Measurements from ENCODE around the gene SYNE1. TPM values are rescaled to one million over a fixed set of nuclear protein-coding genes. Genes with fewer than 3 reads are reported as not detected.

The SYNE1 gene
- total RNA-seq, 6 donors from 2014 or later, result 160 to 859 (median 490) TPM

- no peak overlapping the region for H3K4me3 ChIP-seq
- no peaks in the 10 kb centered on the region for H3K27me3 ChIP-seq
- ATAC-seq (ENCODE audit: low FRiP score in 2 of 2) (no peak), DNase-seq (no peak)
- H3K9me3 ChIP-seq, result no peaks in the 10 kb centered on the region
- H3K4me1 ChIP-seq, result peaks cover 18 to 32% (median 23%) of the 10 kb centered on the region in 4 donors
- H3K27ac ChIP-seq, result peak overlapping the region in 1 of 4 donors; percentile 3
- no peak for TF ChIP-seq EP300 (IDR thresholded peaks at IDR 0.05)
- TF ChIP-seq POLR2AphosphoS5 (IDR thresholded peaks at IDR 0.05), result no peak
- peaks cover 23 to 46% (median 28%) of the 10 kb centered on the region in 4 donors for H3K36me3 ChIP-seq
- WGBS, 2 donors, result 80 to 97% methylated on average over 3 of the region's 3 CpGs
Measured at GRCh38 chr6:152296648-152297376, 340.4 kb downstream of the SYNE1 start.

- WGBS, 2 donors, result 85 to 87% methylated on average over 6 of the region's 6 CpGs
- Histone ChIP-seq H3K27ac (no peak overlapping the region), H3K4me3 (no peak overlapping the region), H3K4me1 (peaks cover 15 to 28% (median 18%) of the 10 kb centered on the region in 4 donors), H3K9me3 (no peaks in the 10 kb centered on the region), H3K27me3 (no peaks in the 10 kb centered on the region), H3K36me3 (peaks cover 23 to 53% (median 33%) of the 10 kb centered on the region in 4 donors)
- DNase-seq (no peak), ATAC-seq (ENCODE audit: low FRiP score in 2 of 2) (no peak)
- TF ChIP-seq EP300 (IDR thresholded peaks at IDR 0.05), result no peak
- TF ChIP-seq POLR2AphosphoS5 (IDR thresholded peaks at IDR 0.05), result no peak
- no peak for TF ChIP-seq CTCF (IDR thresholded peaks at IDR 0.05)
- TF ChIP-seq POLR2A (IDR thresholded peaks at IDR 0.05), result no peak
Measured at GRCh38 chr6:152295920-152296319, 341.2 kb downstream of the SYNE1 start.

GRCh38 chr6:152295346-152295745 lies 341.8 kb downstream of the SYNE1 start:
- H3K4me3 ChIP-seq, result no peak overlapping the region
- no peak overlapping the region for H3K27ac ChIP-seq
- ATAC-seq (ENCODE audit: low FRiP score in 2 of 2), result peak; percentile 68 to 93
- TF ChIP-seq EP300 (IDR thresholded peaks at IDR 0.05) (peak in 2 of 4 donors; percentile 10 to 20), POLR2A (IDR thresholded peaks at IDR 0.05) (no peak), POLR2AphosphoS5 (IDR thresholded peaks at IDR 0.05) (peak; percentile 40 to 61), CTCF (IDR thresholded peaks at IDR 0.05) (no peak)
- peaks cover 23 to 54% (median 34%) of the 10 kb centered on the region in 4 donors for H3K36me3 ChIP-seq
- DNase-seq, result no peak
- no peaks in the 10 kb centered on the region for H3K9me3 ChIP-seq
- no peaks in the 10 kb centered on the region for H3K27me3 ChIP-seq
- peaks cover 9 to 25% (median 12%) of the 10 kb centered on the region in 4 donors for H3K4me1 ChIP-seq
- 87 to 88% methylated on average over 3 of the region's 3 CpGs for WGBS, 2 donors

- Histone ChIP-seq H3K36me3 (peaks cover 27 to 69% (median 49%) of the 10 kb centered on the region in 4 donors), H3K4me3 (no peak overlapping the region), H3K27ac (no peak overlapping the region), H3K27me3 (no peaks in the 10 kb centered on the region), H3K9me3 (no peaks in the 10 kb centered on the region), H3K4me1 (peaks cover 0 to 13% (median 0%) of the 10 kb centered on the region in 4 donors)
- no peak for TF ChIP-seq EP300 (IDR thresholded peaks at IDR 0.05)
- TF ChIP-seq CTCF (IDR thresholded peaks at IDR 0.05), result no peak
- TF ChIP-seq POLR2AphosphoS5 (IDR thresholded peaks at IDR 0.05), result no peak
- 75 to 84% methylated on average over 3 of the region's 3 CpGs for WGBS, 2 donors
- DNase-seq (no peak), ATAC-seq (ENCODE audit: low FRiP score in 2 of 2) (no peak)
Measured at GRCh38 chr6:152293404-152293803, 343.8 kb downstream of the SYNE1 start.

- Histone ChIP-seq H3K27ac (no peak overlapping the region), H3K27me3 (no peaks in the 10 kb centered on the region), H3K4me3 (no peak overlapping the region), H3K9me3 (no peaks in the 10 kb centered on the region), H3K36me3 (peaks cover 27 to 77% (median 51%) of the 10 kb centered on the region in 4 donors), H3K4me1 (peaks cover 0 to 9% (median 0%) of the 10 kb centered on the region in 4 donors)
- 86 to 91% methylated on average over 3 of the region's 3 CpGs for WGBS, 2 donors
- TF ChIP-seq CTCF (IDR thresholded peaks at IDR 0.05) (no peak), POLR2A (IDR thresholded peaks at IDR 0.05) (no peak), POLR2AphosphoS5 (IDR thresholded peaks at IDR 0.05) (no peak), EP300 (IDR thresholded peaks at IDR 0.05) (no peak)
- DNase-seq, result no peak
- ATAC-seq (ENCODE audit: low FRiP score in 2 of 2), result no peak
Measured at GRCh38 chr6:152292555-152292954, 344.6 kb downstream of the SYNE1 start.

All from upper lobe of left lung (tissue), 6 donors.